NCI-H187 (cell line): Measurements from ENCODE around the gene CDC34.

Source experiments
- DNase-seq, 2 experiments: peaks; one replicate each; lab custom pipeline; 2025; lab: John Stamatoyannopoulos, UW

Gene CDC34

DNA sequence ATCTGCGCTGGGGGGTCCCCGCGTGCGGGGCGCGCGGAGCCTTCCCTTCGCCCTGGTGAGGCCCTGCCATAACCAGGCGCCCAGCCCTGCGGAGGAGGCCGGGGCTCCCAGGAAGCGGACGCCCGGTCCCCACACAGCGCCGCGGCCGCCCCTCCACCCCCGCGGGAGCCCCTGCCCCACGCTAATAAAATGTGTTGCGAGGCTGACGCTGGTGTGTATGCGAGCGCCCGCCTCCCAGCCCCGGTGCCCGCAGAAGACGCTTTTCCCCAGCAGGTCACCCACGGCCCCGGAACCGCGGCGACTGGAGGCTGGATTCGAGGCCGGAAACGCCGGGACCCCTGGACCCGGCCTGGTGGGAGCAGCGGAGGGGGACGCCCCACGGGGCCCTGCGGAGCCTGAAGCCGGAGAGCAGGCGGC, 12.1 kb upstream of the CDC34 start:
- no peak for DNase-seq

GRCh38 chr19:522726-523125, 8.8 kb upstream of the CDC34 start:
- DNase-seq = no peak

- DNase-seq = no peak
Observed at GRCh38 chr19:524062-524674, 7.4 kb upstream of the CDC34 start.

- DNase-seq = no peak
Observed at GRCh38 chr19:525029-525428, 6.5 kb upstream of the CDC34 start.

DNA sequence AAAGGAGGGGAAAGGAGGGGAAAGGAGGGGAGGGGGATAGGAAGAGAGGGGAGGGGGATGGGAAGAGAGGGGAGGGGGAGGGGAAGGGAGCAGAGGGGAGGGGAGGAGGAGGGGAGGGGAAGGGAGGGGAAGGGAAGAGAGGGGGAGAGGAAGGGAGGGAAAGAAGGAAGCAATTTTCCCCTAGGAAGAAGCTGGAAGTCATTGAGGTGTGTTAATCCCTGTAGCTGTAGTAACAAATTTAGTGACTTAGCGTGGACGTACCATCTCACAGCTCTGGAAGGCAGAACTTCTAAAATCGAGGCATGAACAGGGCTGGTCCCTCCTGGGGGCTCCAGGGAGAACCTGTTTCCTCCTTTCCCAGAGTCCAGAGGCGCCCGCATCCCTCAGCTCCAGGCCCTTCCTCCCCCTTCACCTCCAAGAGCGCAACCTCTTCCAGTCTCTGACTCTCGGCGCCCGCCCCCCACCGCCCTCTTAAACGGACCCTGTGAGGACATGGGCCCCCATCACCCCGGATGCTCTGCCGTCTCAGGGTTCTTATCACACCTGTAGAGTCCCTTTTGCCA, 5.6 kb upstream of the CDC34 start:
- no peak for DNase-seq

- no peak for DNase-seq
Observed at GRCh38 chr19:530134-531008, 1.2 kb upstream of the CDC34 start.

GRCh38 chr19:531009-531752, 379 bp upstream of the CDC34 start:
- DNase-seq = peak; percentile 69 to 91

- no peak for DNase-seq
Observed at GRCh38 chr19:532561-533363, 1.2 kb downstream of the CDC34 start.

- no peak for DNase-seq
Observed at GRCh38 chr19:533364-534058, 2.0 kb downstream of the CDC34 start.

- DNase-seq = no peak
Observed at GRCh38 chr19:534088-534487, 2.5 kb downstream of the CDC34 start.

DNA sequence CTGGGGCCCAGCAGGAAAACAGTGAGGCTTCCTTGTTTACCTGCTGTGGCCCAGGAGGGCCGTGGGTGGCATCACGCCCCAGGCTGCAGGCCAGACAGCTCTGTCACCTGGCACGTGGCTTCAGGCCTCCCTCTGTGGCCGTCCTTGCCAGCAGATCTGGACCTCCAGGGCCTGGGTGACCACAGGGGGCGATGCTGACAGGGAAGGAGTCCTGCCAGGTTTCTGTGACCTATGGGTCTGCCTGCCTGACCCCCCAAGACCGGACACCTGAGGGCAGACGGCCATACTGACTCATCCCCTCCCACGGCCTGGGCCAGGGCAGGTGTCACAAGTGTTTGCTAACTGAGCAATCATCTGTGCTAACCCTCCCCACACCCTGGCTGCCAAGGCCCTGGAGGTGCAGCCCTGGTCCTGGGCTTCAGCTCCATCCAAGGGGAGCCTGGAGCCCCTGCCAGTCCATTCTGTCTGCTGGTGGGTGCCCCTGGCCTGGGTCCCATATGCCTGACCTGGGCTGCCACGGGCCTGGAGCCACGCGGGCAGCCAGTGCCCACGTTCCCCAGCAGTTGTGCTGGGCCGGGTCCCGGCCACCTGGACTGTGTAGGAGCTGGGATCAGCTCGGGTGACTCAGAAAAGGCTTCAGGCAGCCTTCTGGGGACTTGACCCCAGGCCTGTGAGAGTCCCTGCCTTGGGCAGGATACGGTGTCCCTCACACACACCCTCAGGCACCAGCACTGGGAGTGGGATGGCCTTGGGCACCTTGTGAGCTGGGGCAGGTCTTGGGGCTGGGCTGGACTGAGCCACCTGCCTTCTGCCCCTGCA, 3.7 kb downstream of the CDC34 start:
- no peak for DNase-seq

- DNase-seq = no peak
Observed at GRCh38 chr19:536031-536880, 4.7 kb downstream of the CDC34 start.

DNA sequence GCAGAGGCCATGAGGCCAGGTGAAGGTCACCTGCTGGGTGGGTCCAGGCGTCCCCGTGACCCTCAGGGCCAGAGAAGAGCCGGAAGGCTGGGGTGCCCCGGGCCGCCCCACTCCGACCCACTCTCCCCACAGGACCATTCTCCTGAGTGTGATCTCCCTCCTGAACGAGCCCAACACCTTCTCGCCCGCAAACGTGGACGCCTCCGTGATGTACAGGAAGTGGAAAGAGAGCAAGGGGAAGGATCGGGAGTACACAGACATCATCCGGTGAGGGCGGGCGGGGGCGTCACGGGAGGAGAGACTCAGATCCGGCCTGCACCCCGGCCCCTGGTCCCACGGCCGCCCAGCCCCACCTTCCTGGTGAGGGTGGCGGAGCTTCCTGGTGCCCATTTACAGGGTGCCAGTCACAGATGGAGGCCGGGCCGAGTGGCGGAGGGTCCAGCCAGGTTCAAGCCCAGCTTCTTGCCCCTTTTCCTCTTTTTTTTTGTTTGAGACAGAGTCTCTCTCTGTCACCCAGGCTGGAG, 5.4 kb downstream of the CDC34 start:
- no peak for DNase-seq

GRCh38 chr19:538641-539428, 7.3 kb downstream of the CDC34 start:
- no peak for DNase-seq

- no peak for DNase-seq
Observed at GRCh38 chr19:539429-540030, 8.0 kb downstream of the CDC34 start.

GRCh38 chr19:540867-541637, 9.5 kb downstream of the CDC34 start:
- no peak for DNase-seq

DNA sequence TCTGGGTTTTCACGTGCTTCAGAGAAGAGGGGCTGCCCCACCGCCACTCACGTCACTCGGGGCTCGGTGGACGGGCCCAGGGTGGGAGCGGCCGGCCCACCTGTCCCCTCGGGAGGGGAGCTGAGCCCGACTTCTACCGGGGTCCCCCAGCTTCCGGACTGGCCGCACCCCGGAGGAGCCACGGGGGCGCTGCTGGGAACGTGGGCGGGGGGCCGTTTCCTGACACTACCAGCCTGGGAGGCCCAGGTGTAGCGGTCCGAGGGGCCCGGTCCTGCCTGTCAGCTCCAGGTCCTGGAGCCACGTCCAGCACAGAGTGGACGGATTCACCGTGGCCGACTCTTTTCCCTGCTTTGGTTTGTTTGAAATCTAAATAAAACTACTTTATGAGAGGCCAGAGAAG, 10.1 kb downstream of the CDC34 start:
- DNase-seq = no peak
